Measurements from ENCODE around the gene LOXHD1.
A peak's percentile ranks its signal among the peaks of the same experiment; 100 is the strongest.

LOXHD1 gene

DNA sequence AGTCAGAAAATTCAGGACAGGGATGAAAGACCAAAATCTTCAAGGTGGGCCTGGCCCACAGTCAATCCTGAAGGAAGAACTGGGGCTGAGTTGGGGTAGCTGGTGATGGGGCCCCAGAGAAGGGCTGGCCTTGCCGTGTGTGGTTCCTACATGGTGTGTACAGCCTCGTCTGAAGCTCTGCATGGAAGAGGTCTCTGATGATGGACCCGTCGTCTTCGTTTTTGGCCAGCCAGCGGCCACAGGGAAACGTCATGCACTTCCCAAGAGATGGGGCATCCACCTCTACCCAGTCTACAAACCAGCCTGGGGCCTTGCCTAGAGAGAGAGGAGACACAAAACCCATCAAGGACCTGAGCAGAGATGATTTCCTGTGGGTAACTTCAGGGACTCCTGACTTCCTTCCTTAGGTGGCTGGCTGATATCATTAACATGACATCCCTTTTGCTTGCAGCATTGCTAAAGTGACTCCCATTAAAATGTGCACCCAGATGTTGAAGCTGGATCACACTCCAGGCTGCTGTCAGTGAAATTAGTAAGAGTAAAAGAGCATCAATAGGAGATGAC lies 115.3 kb downstream of the LOXHD1 start:
- DNase-seq (ENCODE audit: low spot score) = no peak

DNA sequence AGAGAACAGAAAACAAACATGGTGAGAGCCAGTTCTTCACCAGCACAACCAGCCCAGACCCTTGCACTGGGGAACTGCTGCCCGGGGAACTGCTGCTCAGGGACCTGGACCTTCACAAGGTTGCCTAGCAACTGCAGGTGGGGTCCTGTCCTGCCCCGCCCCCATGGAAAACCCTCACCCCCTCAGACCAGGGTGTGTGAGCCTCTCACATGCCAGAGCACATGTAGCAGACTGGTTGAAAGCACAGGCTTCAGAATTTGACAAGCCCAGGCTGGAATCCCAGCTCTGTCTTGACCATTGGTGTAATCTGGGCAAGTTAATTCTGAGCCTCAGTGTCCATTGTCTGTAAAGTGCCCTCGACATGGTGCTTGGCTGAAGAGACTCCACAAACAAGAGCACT lies 118.6 kb downstream of the LOXHD1 start:
- DNase-seq (ENCODE audit: low spot score) = no peak

DNA sequence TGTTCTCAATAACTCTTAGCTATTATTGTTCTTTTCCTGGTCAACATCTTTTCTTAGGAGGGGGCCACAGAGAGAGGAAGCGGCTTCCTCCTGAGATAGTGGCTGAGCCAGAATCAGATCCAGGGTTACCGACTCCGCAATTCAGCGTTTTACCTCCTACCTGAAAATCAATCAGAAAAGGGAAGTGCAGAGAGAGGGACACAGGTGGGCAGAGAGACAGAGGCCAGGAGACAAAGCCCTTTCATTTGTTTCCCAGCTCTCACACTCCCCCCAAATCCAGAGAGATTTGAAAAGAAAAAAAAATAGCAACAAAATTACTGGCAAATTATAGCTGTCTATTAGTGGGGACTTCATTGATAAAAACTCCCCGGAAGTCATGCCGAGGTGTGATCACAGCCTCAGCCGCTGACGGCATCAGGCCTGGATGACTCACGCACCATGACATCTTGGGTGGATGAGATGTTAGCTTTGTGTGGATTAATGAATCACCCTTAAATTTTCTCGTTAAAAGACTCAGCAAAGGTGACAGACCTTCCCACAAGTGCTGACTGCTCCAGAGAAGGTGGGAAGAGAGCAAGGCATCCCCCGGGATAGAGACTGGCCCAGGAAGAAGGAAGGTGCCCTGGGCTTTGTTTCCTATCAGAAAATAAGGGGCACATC lies 120.7 kb downstream of the LOXHD1 start:
- DNase-seq (ENCODE audit: low spot score) = no peak

DNA sequence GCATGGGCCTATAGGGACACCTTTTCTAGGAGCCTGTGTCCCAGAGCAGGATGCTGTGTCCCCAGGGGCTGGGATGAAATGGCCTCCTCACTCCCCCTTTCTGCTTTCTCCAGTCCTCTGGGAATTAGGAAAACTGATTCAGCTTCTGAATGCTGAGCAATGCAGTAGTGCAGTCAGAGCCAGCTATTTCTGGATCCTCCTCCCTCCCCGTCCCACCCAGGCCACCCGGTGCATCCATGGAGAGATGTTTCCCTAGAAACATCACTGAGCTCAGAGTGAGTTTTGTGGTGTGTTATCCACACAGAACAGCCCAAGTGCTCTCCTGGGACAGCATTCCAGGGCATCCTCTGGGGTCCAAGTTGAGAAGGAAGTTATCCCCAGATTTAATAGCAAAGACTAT lies 125.5 kb downstream of the LOXHD1 start:
- DNase-seq (ENCODE audit: low spot score) = no peak

DNA sequence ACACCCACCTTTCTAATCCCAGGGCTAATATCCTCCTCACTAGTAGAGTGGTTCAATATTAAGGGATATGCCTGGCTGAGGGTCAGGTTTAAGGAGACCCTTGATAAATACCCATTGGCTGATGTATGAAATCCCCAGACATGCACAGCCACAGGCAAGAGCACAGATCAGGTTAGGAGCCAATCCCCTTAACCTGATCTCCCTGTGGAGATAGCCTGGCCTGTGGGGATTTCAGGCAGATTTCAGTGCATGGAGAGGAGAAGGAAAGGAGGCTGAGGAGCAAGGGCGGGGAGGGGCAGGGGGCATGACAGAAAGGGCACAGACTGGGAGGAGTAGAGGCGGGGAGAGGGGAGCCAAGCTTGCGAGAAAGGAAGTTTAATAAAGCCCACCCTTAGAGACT lies 129.0 kb downstream of the LOXHD1 start:
- no peak for DNase-seq (ENCODE audit: low spot score)

DNA sequence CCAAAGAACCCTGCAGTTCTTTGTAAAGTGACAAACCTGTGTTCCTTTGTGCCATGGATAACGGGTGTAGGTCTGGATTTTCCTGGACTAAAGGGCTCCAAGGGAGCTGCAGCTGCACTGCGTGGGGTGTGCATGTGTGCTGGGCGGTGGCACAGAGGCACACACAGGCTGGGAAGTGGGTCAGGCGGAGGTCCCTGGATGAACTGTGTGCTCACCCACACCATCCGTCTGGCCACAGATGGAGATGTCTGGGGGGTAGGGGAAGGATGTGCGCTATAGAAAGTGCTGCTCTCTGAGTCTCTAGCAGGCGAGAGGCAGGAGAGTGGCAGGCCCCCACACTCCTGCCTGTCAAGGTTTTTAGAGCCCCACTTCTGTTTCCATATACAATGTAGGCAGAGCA lies 137.2 kb downstream of the LOXHD1 start:
- no peak for DNase-seq (ENCODE audit: low spot score)

DNA sequence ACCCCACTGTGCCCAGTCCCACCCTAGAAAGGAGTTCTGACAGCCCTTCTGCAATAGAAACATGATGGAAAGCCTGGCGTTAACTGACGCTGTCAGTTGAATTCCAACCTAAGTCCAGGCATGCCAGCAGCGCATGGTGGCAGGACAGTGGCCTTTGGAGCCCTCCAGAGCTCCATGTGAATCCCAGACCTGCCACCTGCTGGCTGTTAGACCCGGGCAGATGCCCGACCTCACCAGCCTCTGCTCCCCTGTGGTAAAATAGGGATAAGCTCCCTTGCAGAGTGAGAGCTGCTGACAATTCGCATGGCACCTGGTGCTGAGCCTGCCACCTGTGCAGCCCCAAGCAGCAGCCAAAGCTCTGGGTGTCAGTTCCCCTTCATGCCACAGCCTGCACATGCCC lies 138.6 kb downstream of the LOXHD1 start:
- no peak for DNase-seq (ENCODE audit: low spot score)

DNA sequence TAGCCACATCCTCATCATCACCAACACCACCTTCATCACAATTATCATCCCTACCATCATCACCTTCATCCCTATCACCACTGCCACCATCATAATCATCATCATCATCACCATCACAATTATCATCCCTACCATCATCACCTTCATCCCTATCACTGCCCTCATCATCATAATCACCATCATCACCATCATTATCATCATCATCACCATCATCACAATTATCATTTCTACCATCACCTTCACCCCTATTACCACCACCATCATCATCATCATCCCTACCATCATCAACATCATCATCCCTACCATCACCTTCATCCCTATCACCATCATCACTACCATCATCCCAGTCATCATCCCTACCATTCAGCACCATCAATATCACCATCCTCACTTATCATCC lies 140.5 kb downstream of the LOXHD1 start:
- no peak for DNase-seq (ENCODE audit: low spot score)

DNA sequence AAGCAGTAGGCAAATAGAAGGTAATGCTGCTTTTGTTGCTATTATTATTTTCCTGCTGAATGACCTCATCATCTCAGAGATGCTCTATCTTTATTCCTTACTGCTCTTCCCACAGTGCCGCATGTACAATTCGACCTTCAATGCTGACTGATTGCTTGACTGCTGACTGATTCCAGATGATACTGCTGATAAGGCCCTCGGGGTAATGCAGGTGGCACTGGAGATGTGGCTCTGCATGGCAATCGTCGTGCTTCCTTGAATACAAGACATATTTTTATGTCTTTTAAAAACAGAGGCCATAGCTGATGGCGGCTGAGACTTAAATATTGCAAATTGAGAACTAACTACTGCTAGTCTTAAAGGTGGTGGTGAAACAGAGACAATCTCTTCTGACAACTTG lies 146.6 kb downstream of the LOXHD1 start:
- DNase-seq (ENCODE audit: low spot score) = no peak

DNA sequence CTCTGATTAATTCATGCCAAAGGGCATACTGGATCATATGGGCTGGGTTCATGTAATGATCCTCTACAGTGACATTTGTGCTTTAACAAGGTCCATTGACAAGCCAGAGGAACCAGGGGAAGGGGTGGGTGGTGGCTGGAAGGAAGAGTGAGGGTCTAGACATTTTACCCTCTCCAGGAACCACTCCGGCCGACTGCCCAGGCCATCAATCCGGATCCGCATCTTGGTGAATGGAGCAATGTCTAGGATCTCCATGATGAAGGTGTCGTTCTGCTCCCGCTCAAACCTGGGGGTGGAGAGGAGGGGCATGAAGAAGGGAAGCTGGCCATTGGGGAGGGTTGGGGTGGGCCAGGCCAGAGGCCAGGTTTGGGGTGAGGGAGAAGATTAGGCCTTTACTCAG lies 147.5 kb downstream of the LOXHD1 start:
- no peak for DNase-seq (ENCODE audit: low spot score)

DNA sequence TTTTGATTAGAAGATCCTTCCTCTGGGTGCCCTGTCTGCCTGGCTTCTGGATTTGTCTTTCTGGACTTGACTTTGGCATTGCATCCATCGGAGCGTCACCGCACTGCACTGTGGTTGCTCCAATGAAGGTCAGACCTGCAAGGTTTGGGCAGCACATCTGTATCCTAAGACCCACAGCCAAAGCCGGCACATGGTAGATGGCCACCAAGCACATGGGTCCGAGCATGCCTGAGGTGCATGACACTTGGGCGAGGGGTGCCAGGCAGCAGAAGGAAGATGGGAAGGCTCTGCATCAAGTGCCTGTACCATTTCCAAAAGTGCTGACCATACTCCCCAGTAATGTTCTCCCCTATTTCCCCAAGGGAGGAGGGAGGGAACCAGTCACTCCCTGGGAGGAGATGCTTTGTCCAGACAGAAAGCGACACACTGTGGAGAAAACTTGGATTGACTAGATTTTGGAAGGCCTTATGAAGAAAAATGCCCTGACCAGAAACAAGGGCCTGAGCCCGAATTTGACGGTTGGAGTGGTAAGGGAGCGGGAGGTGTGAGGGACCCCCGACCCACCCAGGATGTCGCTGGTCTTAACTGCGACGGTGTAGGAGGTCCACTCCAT lies 149.9 kb downstream of the LOXHD1 start:
- no peak for DNase-seq (ENCODE audit: low spot score)

DNA sequence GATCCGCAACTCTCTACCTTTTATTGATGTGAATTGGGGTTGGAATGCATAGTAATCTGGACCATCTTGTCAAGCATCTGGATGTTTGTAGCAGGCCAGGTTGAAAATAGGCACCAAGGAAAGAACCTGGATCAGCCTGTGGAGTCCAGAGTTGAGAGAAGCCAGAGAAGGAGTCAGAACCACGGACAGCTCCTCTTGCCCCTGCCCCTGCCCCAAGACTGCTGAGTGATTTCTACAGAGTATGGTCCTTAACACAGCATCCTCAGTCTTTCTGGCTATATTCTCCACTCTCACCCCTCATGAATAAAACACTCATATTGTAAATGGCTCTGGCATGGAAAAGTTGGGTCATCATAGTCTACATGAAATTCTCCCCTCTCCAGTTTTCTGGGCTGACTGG lies 154.6 kb downstream of the LOXHD1 start:
- peak; percentile 8 for DNase-seq (ENCODE audit: low spot score)

DNA sequence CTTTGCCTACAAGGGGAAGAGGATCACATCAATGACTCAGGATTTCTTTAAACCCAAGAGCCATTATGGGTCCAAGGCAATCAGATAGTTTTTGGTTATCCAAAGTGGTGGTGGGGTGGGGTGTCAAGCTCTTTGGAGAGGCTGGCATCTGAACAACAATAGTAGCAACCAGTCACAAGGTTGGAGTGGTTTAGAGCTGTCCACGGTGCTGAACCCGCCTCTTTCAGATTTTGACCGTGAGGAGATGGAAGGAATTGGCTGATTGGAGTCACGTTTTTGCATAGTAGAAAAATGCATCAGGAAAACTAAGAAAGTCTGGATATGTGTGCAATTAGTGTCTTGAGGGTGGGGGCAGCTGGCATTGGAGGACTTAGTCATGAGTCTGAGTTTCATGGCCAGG lies 159.9 kb downstream of the LOXHD1 start:
- peak; percentile 8 for DNase-seq (ENCODE audit: low spot score)

DNA sequence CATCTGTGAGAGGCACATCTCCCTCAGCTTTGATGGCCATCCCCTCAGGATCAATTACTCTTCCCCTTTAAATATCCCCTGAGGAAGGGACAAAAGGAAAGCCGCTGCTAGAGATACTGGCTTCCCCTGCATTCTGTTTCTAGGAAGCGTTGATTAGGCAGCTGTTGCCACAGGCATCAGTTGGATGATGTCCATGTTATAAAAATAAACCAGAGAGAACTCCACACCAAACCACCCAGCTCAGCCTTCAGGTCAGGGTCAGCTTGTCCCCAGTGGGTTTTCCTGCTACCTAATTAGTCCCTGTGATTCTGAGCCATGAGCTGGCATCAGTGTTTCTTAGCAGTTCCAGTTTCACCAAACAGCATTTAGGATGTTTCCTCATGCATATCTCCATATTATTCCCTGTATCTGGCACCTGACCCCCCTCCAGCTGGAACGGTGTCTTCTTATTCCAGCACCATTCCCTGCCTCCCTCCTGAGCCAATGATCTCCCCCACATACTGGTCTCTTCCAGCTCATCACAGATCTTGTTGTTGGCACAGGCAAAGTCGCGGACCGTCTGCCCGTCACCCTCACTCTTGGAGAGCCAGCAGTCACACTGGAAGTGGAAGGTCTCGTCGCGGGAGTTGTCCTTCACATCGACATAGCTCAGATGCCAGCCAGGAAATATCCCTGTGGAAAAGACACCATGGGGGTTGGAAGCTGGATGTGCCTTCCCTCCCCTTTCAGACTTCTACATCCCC lies 168.4 kb downstream of the LOXHD1 start:
- no peak for DNase-seq (ENCODE audit: low spot score)

DNA sequence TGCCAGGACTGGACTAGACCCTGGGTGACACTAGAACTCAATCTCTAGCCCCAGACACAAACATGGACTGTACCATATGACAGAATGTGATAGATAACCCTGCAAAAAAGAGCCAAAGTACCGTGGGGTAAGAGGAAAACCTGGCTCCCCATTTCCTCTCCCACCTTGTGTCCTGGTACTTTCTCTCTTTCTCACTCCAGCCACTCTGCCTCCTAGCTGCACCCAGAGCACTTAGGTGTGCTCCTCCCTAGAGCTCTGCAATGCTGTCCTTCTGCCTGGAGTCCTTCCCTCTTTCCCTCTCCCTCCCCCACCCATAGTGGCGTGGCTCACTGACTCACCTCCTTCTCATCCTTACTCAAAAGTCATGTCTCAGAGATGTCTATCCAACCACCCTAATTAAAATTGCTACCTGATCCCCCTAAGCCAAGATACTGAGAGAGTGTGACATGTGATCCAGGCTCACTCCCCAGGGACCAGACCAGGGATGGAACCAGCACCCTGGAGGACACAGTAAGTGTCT lies 171.3 kb downstream of the LOXHD1 start:
- DNase-seq (ENCODE audit: low spot score) = no peak

DNA sequence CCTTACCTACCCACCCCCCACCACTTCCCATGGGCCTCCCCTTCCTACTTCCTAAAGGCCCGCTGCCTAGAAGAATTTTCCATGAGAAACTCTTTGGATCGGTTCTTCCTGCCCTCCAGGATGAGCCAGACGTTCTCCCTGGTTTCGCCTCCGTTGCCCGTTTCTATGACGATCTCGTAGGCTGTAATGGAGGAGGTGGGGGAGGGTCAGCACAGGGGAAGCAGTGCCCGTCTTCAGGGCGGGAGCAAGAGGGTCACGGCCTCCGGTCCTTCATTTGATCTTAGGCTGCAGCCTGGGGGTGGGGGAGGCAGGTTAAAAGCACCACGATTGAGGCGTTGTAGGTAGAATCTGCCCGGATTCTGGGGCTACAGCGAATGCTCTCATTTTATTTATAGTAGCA lies 172.0 kb downstream of the LOXHD1 start:
- no peak for DNase-seq (ENCODE audit: low spot score)

DNA sequence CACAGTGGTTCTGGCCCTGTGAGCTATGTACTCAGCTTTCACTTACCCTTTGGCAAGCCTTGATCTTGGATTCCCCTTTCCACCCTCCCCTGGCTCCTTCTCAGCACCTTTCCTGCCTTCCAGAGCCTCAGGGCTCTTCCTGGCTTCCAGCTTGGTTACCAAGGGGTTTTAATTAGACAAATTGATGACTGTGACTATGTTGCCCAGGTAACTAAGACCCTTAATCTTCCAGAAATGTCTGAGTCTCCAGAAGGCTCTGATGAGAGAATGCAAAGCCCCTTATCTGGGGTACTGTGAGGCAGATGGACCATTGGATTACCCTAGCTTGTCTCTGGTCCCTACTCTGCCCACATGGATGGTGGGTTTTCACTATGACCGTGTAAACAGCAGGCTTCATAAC lies 174.2 kb downstream of the LOXHD1 start:
- no peak for DNase-seq (ENCODE audit: low spot score)

DNA sequence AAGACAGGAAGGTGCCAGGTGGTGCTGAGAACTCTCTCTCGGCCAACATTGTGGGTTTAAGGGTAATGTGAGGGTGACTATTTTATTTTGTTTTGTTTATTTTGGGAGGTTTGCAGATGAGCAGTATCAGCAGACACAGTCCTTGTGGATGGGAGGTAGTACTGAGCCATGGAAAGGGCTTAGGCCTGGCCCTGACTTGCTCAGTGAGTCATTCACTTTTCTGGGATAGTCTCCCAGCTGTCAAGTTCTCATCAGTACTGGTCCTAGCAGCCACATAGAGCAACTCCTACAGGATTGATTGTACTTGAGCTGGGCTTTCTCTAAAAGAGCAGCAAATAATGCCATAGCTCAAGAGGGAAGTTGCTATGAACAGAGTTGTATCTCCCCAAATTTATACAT lies 175.2 kb downstream of the LOXHD1 start:
- DNase-seq (ENCODE audit: low spot score) = no peak

DNA sequence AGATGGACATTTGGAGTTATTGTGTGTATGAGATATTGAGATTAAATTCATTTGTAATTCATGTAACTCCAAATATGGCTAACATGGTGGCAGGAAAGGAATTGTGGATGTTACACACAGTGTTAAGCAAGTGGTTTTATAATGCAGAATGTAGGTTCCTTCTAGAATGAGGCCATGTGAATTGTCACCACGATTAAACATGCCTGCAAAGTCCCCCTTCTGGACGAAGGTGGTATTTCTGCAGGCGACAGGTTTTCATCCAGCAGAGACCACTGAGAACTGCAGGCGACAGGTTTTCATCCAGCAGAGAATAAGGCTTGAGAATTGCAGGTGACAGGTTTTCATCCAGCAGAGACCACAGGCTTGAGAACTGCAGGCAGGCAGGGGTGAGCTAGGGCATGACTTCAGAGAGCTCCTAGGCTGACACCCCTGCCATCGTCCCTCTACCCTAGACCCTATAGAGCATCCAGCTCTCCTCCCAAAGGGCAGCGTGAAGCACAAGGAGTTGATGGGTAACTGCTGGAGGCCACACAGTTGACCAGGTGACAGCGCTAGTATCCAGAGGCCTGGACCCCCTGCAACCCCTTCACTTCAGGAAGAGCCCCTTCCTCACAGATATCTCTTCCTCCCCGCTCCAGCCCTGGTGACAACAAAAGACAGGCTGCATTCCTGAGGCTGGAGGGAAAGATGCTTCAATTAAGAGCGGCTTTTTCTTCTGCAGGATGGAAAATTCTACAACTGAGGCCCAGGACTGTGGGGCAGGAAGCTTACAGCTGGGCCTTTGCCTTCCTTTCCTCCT lies 175.8 kb downstream of the LOXHD1 start:
- peak; percentile 25 for DNase-seq (ENCODE audit: low spot score)

DNA sequence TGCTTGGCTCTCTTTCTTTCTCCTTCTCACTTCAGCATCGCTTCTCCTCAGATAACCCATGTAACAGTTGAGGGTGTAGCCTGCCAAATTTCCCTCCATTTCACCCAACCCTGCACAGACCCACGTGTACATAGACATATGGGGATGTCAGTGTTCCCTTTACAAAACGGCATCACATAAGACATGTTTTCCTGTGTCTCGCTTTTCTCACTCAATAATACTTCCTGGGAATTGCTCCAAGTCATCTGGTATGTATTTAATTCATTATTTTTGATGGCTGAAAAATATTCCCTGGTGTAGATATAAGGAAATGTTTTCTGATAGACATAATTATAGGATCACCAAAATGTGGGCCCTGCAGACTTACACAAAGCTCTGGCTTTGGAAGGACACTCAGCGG lies 176.8 kb downstream of the LOXHD1 start:
- no peak for DNase-seq (ENCODE audit: low spot score)

DNA sequence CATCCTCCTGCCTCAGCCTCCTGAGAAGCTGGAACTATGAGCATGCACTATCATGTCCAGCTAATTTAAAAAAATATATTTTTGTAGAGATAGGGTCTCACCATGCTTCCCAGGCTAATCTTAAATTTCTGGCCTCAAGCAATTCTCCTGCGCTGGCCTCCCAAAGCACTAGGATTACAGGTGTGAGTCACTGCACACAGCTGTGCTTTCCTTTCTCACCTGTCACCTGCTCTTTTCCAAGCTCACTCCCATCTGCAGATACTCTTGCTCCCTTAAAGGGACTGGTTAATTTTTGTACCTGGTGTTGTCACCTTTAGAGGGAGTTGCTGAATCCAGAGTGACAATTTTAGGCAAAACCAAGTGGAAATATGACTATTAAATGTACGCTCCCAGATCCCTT lies 178.2 kb downstream of the LOXHD1 start:
- DNase-seq (ENCODE audit: low spot score) = no peak

DNA sequence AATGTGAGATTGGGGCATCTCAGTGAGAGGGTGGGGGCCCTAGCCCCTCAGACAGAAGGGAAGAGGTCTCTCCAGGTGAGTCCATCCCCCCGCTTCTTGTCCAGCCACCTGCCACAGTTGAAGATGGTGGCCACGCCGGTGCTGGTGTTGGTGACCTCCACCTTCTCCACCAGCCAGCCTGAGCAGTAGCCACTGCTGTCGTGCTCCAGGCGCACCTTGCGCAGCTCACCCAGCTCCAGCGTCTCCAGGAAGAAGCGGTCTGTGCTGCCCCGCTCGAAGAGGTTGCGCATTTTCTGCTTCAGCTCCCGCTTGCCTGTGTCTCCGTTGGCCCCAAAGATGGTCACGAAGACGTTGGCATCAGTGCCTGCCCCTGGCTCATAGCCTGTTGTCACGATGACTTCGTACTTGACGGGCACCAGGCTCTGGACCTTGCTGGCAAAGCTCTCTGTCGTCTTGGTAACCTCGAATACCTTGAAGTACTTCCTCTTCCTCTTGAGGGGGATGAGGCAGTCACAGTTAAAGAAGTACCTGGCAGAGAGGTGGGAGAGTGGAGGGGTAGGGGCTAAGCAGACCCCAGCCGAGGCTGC lies 179.5 kb downstream of the LOXHD1 start:
- no peak for DNase-seq (ENCODE audit: low spot score)

Measured in HuH-7 (cell line).